Measurements from ENCODE around the gene ENTPD7.
"Not testable (repeated sequence)": the region's sequence is repeated elsewhere in the genome, so short reads cannot be mapped to it uniquely, and the experiment has no call there.

ENTPD7 gene

GRCh38 chr10:99659031-99659867 lies at the start of gene ENTPD7:
TSS of gene ENTPD7 (plus strand) at chr10:99659509. CDS start at chr10:99659957, 448 bp downstream.
- DNase-seq = peak; percentile 94

GRCh38 chr10:99610221-99610620 lies 49.1 kb upstream of the ENTPD7 start:
- peak; percentile 3 for DNase-seq

- DNase-seq = no peak
Observed at GRCh38 chr10:99611326-99611725, 48.0 kb upstream of the ENTPD7 start.

GRCh38 chr10:99612167-99612831 lies 47.0 kb upstream of the ENTPD7 start:
- DNase-seq = no peak

GRCh38 chr10:99615426-99615825 lies 43.9 kb upstream of the ENTPD7 start:
- DNase-seq = no peak

GRCh38 chr10:99617696-99618095 lies 41.6 kb upstream of the ENTPD7 start:
- DNase-seq = no peak

- DNase-seq = no peak
Observed at GRCh38 chr10:99619090-99619800, 40.1 kb upstream of the ENTPD7 start.

GRCh38 chr10:99619851-99620710 lies 39.2 kb upstream of the ENTPD7 start, which contains the start of gene SLC25A28:
TSS of gene SLC25A28 (minus strand) at chr10:99620439. CDS start at chr10:99620335, 104 bp downstream.
- peak; percentile 92 for DNase-seq

GRCh38 chr10:99620711-99621453 lies 38.4 kb upstream of the ENTPD7 start:
- DNase-seq = peak; percentile 91

GRCh38 chr10:99621454-99622251 lies 37.7 kb upstream of the ENTPD7 start:
- no peak for DNase-seq

- no peak for DNase-seq
Observed at GRCh38 chr10:99623919-99624318, 35.4 kb upstream of the ENTPD7 start.

GRCh38 chr10:99625124-99625523 lies 34.2 kb upstream of the ENTPD7 start:
- not testable (repeated sequence) for DNase-seq

- no peak for DNase-seq
Observed at GRCh38 chr10:99628923-99629624, 30.2 kb upstream of the ENTPD7 start.

GRCh38 chr10:99629625-99629978 lies 29.7 kb upstream of the ENTPD7 start:
- no peak for DNase-seq

GRCh38 chr10:99630433-99630832 lies 28.9 kb upstream of the ENTPD7 start:
- no peak for DNase-seq

GRCh38 chr10:99630991-99631390 lies 28.3 kb upstream of the ENTPD7 start:
- no peak for DNase-seq

GRCh38 chr10:99631496-99631895 lies 27.8 kb upstream of the ENTPD7 start:
- no peak for DNase-seq

- no peak for DNase-seq
Observed at GRCh38 chr10:99633832-99634231, 25.5 kb upstream of the ENTPD7 start.

GRCh38 chr10:99647601-99648151 lies 11.6 kb upstream of the ENTPD7 start:
- DNase-seq = no peak

GRCh38 chr10:99648717-99649116 lies 10.6 kb upstream of the ENTPD7 start:
- no peak for DNase-seq
